ENCODE data around the gene CBLB. TPM values are rescaled to one million over a fixed set of nuclear protein-coding genes. Genes with fewer than 3 reads are reported as not detected.

Gene CBLB
- 10 to 100 TPM; 23.4 to 58.9 (median 37.0) TPM for total RNA-seq
- 10 to 100 TPM; 20.4 to 31.8 (median 27.9) TPM for polyA plus RNA-seq
- long read RNA-seq, donor 1 = 0 reads
- long read RNA-seq, donor 2, full-length matches to known transcripts = 1 of 1 reads
- long read RNA-seq, donor 2, partial matches to known transcripts = 0 of 1 reads
- long read RNA-seq, donor 2, other reads (novel, unspliced or antisense) = 0 of 1 reads
- long read RNA-seq, donor 3 = 0 reads
- long read RNA-seq, donor 4, partial matches to known transcripts = 0 of 3 reads
- long read RNA-seq, donor 4, other reads (novel, unspliced or antisense) = 3 of 3 reads
- long read RNA-seq, donor 5, full-length matches to known transcripts = 4 of 19 reads
- long read RNA-seq, donor 5, partial matches to known transcripts = 0 of 19 reads
- long read RNA-seq, donor 5, other reads (novel, unspliced or antisense) = 15 of 19 reads
- long read RNA-seq, donor 6, partial matches to known transcripts = 3 of 6 reads
- long read RNA-seq, donor 6, other reads (novel, unspliced or antisense) = 3 of 6 reads
- long read RNA-seq, donor 7 = 0 reads
- long read RNA-seq, donor 8 = 0 reads
- long read RNA-seq, donor 9, full-length matches to known transcripts = 2 of 2 reads
- long read RNA-seq, donor 9, partial matches to known transcripts = 0 of 2 reads
- long read RNA-seq, donor 9, other reads (novel, unspliced or antisense) = 0 of 2 reads
- long read RNA-seq, donor 10 = 0 reads

DNA sequence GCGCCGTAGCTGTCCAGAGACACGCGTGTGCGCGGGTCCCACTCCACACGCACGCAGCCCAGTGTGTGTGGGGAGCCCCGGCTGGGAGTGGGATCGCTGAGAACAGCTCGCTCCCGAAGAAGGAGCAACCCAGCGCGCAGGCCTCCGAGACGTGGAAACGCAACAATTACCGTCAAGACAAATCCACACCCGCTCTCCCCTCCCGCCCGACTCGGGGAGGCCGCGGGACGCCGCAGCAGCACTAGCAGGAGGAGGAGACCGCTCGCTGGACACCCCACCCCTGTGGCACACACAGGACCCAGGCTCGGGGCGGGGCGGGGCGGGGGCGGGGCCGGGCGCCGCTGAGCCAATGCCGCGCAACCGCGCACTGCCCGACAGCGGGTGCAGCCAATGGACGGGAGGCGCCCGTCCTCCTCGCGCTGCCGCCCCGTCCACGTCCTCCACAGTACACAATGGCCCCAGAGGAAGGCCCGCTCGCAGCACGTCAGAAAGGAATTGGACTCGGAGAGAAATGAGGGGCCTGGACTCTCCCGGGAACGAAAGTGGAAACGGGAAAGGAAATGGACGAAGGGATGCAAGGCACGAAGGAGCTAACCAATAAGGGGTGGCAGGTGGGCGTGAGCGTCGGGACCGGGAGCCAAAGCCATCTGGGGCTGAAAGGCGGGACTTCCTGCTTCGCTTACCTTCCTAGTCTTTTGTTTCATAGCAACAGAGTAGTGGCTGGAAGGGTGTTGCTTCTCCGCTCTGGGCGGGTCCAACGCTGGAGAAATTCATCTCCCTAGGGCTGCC lies at the start of gene CBLB:
Gene CBLB, minus strand, starts transcription at position 271 of the 789 bp plus-strand sequence. CDS start 1,435 bp downstream, outside the sequence.
- WGBS, 4 donors = 0% methylated on average over 28 to 68 of the region's 68 CpGs
- DNase-seq = peak; percentile 91 to 98 (median 96)
- H3K9me3 ChIP-seq (replicated peaks in 1 of 3) = no peaks in the 10 kb centered on the region
- no peaks in the 10 kb centered on the region for H3K27me3 ChIP-seq
- H3K4me1 ChIP-seq (replicated peaks in 1 of 2) = peaks cover 25 to 39% of the 10 kb centered on the region in 2 donors
- peak within 1 kb of the TSS; percentile 80 to 98 (median 96) for H3K27ac ChIP-seq
- TF ChIP-seq, protein P1, sequence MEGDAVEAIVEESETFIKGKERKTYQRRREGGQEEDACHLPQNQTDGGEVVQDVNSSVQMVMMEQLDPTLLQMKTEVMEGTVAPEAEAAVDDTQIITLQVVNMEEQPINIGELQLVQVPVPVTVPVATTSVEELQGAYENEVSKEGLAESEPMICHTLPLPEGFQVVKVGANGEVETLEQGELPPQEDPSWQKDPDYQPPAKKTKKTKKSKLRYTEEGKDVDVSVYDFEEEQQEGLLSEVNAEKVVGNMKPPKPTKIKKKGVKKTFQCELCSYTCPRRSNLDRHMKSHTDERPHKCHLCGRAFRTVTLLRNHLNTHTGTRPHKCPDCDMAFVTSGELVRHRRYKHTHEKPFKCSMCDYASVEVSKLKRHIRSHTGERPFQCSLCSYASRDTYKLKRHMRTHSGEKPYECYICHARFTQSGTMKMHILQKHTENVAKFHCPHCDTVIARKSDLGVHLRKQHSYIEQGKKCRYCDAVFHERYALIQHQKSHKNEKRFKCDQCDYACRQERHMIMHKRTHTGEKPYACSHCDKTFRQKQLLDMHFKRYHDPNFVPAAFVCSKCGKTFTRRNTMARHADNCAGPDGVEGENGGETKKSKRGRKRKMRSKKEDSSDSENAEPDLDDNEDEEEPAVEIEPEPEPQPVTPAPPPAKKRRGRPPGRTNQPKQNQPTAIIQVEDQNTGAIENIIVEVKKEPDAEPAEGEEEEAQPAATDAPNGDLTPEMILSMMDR (IDR thresholded peaks at IDR 0.05) = no peak
- TF ChIP-seq POLR2A (IDR thresholded peaks at IDR 0.05) = peak; percentile 78 to 84
- H3K4me3 ChIP-seq = peak within 1 kb of the TSS; percentile 62 to 92 (median 78)
- intact Hi-C loops (cut with DNase I) = loop anchor here in 1 of 2 donors (5.0 to 10.0 kb wide), 2 partner anchors 136 to 182 kb away; no protein-coding TSS in a partner anchor
- no peaks in the 10 kb centered on the region for H3K36me3 ChIP-seq (replicated peaks in 1 of 2)

DNA sequence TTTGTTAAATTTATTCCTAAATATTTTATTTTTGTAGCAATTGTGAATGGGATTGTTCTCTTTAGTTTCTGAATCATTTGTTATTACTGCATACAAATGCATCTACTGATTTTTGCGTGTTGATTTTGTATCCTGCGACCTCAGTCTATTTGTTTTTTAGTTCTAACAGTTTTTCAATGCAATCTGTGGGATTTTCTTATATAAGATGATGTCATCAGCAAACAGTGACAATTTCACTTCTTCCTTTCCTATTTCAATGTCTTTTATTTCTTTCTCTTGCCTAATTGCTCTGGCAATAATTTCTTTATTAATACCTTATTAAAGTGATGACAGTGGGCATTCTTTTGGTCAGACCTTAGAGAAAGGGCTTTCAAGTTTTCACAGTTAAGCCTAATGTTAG lies 48.0 kb upstream of the CBLB start:
- H3K4me3 ChIP-seq = no peak overlapping the region
- H3K36me3 ChIP-seq (replicated peaks in 1 of 2) = no peaks in the 10 kb centered on the region
- H3K27me3 ChIP-seq = no peaks in the 10 kb centered on the region
- TF ChIP-seq, protein P1 (IDR thresholded peaks at IDR 0.05) = no peak
- TF ChIP-seq POLR2A (IDR thresholded peaks at IDR 0.05) = no peak
- no peak overlapping the region for H3K27ac ChIP-seq
- WGBS, 4 donors = 91 to 96% (median 95%) methylated on average over 2 of the region's 2 CpGs
- DNase-seq = no peak
- intact Hi-C loops (cut with DNase I) = no loop called here
- H3K9me3 ChIP-seq (replicated peaks in 1 of 3) = peaks cover 0 to 5% (median 0%) of the 10 kb centered on the region in 3 donors
- no peaks in the 10 kb centered on the region for H3K4me1 ChIP-seq (replicated peaks in 1 of 2)

DNA sequence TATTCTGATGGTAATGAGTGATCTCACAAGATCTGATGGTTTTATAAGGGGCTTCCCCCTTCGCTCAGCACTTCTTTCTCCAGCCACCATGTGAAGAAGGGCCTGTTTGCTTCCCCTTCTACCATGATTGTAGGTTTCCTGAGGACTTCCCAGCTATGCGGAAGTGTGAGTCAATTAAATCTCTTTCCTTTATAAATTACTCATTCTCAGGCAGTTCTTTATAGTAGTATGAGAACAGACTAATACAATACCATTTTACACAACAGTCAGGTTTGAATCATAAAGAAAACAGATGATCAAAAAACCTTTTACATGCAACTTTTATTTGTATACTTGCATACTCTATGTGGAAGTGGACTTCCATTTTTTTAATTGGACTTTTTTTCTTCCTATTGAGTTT lies 46.7 kb upstream of the CBLB start:
- Histone ChIP-seq H3K27me3 (no peaks in the 10 kb centered on the region), H3K9me3 (replicated peaks in 1 of 3) (peaks cover 0 to 5% (median 0%) of the 10 kb centered on the region in 3 donors), H3K4me3 (no peak overlapping the region), H3K4me1 (replicated peaks in 1 of 2) (no peaks in the 10 kb centered on the region), H3K27ac (no peak overlapping the region), H3K36me3 (replicated peaks in 1 of 2) (no peaks in the 10 kb centered on the region)
- no peak for TF ChIP-seq POLR2A (IDR thresholded peaks at IDR 0.05)
- TF ChIP-seq, protein P1 (IDR thresholded peaks at IDR 0.05) = no peak
- DNase-seq = no peak
- whole genome bisulfite sequencing, 4 donors = 90 to 97% (median 91%) methylated on average over 2 of the region's 2 CpGs
- intact Hi-C loops (cut with DNase I) = no loop called here

DNA sequence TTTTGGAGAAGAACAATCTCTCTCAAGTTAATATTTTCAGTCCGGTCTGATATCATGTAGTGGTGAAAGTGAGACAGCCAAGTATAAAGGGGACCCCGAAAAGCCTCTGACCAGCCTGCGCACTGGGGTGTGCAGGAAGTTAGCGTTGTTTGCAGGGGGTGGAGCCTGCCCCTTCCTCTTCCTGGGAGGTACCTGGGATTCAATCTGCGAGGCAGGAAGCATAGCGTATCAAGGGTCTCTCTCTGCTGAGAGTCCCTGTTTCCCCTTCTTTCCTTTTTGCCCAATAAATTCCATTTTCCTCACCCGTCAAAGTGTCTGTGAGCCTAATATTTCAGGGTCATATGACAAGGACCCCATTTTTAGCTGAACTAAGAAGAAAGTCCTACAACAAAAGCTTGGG lies 44.8 kb upstream of the CBLB start:
- no peak for DNase-seq
- Histone ChIP-seq H3K36me3 (replicated peaks in 1 of 2) (no peaks in the 10 kb centered on the region), H3K4me3 (no peak overlapping the region), H3K27me3 (no peaks in the 10 kb centered on the region), H3K9me3 (replicated peaks in 1 of 3) (no peaks in the 10 kb centered on the region), H3K4me1 (replicated peaks in 1 of 2) (no peaks in the 10 kb centered on the region), H3K27ac (no peak overlapping the region)
- intact Hi-C loops (cut with DNase I) = no loop called here
- 89 to 96% (median 94%) methylated on average over 7 of the region's 7 CpGs for WGBS, 4 donors
- TF ChIP-seq, protein P1 (IDR thresholded peaks at IDR 0.05) = no peak
- no peak for TF ChIP-seq POLR2A (IDR thresholded peaks at IDR 0.05)

Measured in adrenal gland (tissue), 19 donors.